C4-2B (cell line): ENCODE measurements around the gene TPR.

ENCODE experiments used
- H3K27ac ChIP-seq: fragments of 450-650 bp; 2 replicates; pipeline ENCODE4 v1.5.1; 2017
- CTCF ChIP-seq: fragments of 450-650 bp; conservative IDR thresholded peaks from 2 replicates; pipeline ENCODE4 v1.5.1; 2017; ENCODE audit warnings: mild to moderate bottlenecking
- ZFX ChIP-seq: fragments of 450-650 bp; IDR thresholded peaks from 2 replicates; pipeline ENCODE4 v1.6.1; 2017

The TPR gene

GRCh38 chr1:186298851-186299250 lies 76.2 kb downstream of the TPR start:
- no peak overlapping the region for H3K27ac ChIP-seq
- TF ChIP-seq ZFX: no peak
- no peak for TF ChIP-seq CTCF

GRCh38 chr1:186297439-186298045 lies 77.5 kb downstream of the TPR start:
- no peak overlapping the region for H3K27ac ChIP-seq
- TF ChIP-seq ZFX: no peak

- H3K27ac ChIP-seq: no peak within 1 kb of the TSS
- TF ChIP-seq CTCF: no peak
- no peak for TF ChIP-seq ZFX
Observed at GRCh38 chr1:186295980-186296379, 79.1 kb downstream of the TPR start, which contains the start of gene PRG4. PRG4 (plus strand) TSS chr1:186296279.

GRCh38 chr1:186292875-186293274 lies 82.2 kb downstream of the TPR start:
- no peak for TF ChIP-seq CTCF
- TF ChIP-seq ZFX: no peak
- H3K27ac ChIP-seq: no peak overlapping the region

- no peak overlapping the region for H3K27ac ChIP-seq
- TF ChIP-seq CTCF (no peak), ZFX (no peak)
Observed at GRCh38 chr1:186291271-186291670, 83.8 kb downstream of the TPR start.

- H3K27ac ChIP-seq: no peak overlapping the region
- no peak for TF ChIP-seq ZFX
- no peak for TF ChIP-seq CTCF
Observed at GRCh38 chr1:186289943-186290545, 85.0 kb downstream of the TPR start.

- no peak overlapping the region for H3K27ac ChIP-seq
- TF ChIP-seq CTCF (no peak), ZFX (no peak)
Observed at GRCh38 chr1:186286615-186287315, 88.3 kb downstream of the TPR start.
